DOHH2 (cell line): ENCODE measurements around the gene TTC9B.
A peak's percentile ranks its signal among the peaks of the same experiment; 100 is the strongest.

ENCODE experiments used
- H3F3A ChIP-seq: fragments of 200-600 bp; sonication (generic), shearing (Covaris generic); 2 replicates; pipeline ENCODE4 v1.6.0; 2016; ENCODE audit warnings: antibody characterized with exemption, mild to moderate bottlenecking; ENCODE audit not compliant: control insufficient read depth, insufficient read depth
- H3K27ac ChIP-seq: fragments of 200-600 bp; sonication (generic); 2 replicates; pipeline ENCODE4 v1.5.1; 2014; ENCODE audit warnings: low read depth, mild to moderate bottlenecking, low read length, moderate library complexity
- H3K27me3 ChIP-seq: fragments of 200-600 bp; sonication (generic); 2 replicates; pipeline ENCODE4 v1.6.1; 2014; ENCODE audit warnings: mild to moderate bottlenecking, low read length, mixed read lengths; ENCODE audit not compliant: control insufficient read depth
- H3K36me3 ChIP-seq: fragments of 200-600 bp; sonication (generic); 2 replicates; pipeline ENCODE4 v1.6.1; 2014; ENCODE audit warnings: mild to moderate bottlenecking, low read length, moderate library complexity, mixed read lengths; ENCODE audit not compliant: control insufficient read depth
- H3K4me1 ChIP-seq: fragments of 200-600 bp; sonication (generic); 2 replicates; pipeline ENCODE4 v1.6.1; 2014; ENCODE audit warnings: mild to moderate bottlenecking, low read length, mixed read lengths; ENCODE audit not compliant: control insufficient read depth
- H3K4me2 ChIP-seq: fragments of 200-600 bp; sonication (generic); 2 replicates; pipeline ENCODE4 v1.6.0; 2014; ENCODE audit warnings: mild to moderate bottlenecking, low read length, moderate library complexity
- H3K4me3 ChIP-seq: fragments of 200-600 bp; sonication (generic); 2 replicates; pipeline ENCODE4 v1.5.1; 2014; ENCODE audit warnings: mild to moderate bottlenecking, low read length, mixed read lengths
- H3K79me2 ChIP-seq: fragments of 200-600 bp; sonication (generic); 2 replicates; pipeline ENCODE4 v1.6.1; 2014; ENCODE audit warnings: mild to moderate bottlenecking, low read length, mixed read lengths; ENCODE audit not compliant: control insufficient read depth
- H3K9me2 ChIP-seq: fragments of 200-600 bp; sonication (generic); replicated peaks from 2 replicates; pipeline ENCODE4 v1.6.1; 2014; ENCODE audit warnings: mild to moderate bottlenecking, low read length, mixed read lengths; ENCODE audit not compliant: control insufficient read depth
- H3K9me3 ChIP-seq: fragments of 200-600 bp; sonication (generic); 2 replicates; pipeline ENCODE4 v1.6.1; 2014; ENCODE audit warnings: antibody characterized with exemption, low read length, mixed read lengths; ENCODE audit not compliant: control insufficient read depth, insufficient read depth
- H4K20me1 ChIP-seq: fragments of 200-600 bp; sonication (generic); 2 replicates; pipeline ENCODE4 v1.6.0; 2014; ENCODE audit warnings: low read depth, mild to moderate bottlenecking, antibody characterized with exemption, low read length, moderate library complexity; ENCODE audit not compliant: control insufficient read depth, insufficient read depth
- EZH2phosphoT487 ChIP-seq: fragments of 200-600 bp; sonication (generic); IDR thresholded peaks from 2 replicates; pipeline ENCODE4 v1.6.1; 2017; ENCODE audit warnings: borderline replicate concordance, mild to moderate bottlenecking, antibody characterized with exemption, low read length, moderate library complexity, mixed read lengths
- TF ChIP-seq, protein P1 (sequence below): fragments of 200-600 bp; sonication (generic); IDR thresholded peaks from one replicate; pipeline ENCODE4 v1.5.1; 2014; ENCODE audit warnings: antibody characterized with exemption, mild to moderate bottlenecking, low read depth, low read length; ENCODE audit not compliant: poor library complexity, severe bottlenecking

Gene TTC9B

DNA sequence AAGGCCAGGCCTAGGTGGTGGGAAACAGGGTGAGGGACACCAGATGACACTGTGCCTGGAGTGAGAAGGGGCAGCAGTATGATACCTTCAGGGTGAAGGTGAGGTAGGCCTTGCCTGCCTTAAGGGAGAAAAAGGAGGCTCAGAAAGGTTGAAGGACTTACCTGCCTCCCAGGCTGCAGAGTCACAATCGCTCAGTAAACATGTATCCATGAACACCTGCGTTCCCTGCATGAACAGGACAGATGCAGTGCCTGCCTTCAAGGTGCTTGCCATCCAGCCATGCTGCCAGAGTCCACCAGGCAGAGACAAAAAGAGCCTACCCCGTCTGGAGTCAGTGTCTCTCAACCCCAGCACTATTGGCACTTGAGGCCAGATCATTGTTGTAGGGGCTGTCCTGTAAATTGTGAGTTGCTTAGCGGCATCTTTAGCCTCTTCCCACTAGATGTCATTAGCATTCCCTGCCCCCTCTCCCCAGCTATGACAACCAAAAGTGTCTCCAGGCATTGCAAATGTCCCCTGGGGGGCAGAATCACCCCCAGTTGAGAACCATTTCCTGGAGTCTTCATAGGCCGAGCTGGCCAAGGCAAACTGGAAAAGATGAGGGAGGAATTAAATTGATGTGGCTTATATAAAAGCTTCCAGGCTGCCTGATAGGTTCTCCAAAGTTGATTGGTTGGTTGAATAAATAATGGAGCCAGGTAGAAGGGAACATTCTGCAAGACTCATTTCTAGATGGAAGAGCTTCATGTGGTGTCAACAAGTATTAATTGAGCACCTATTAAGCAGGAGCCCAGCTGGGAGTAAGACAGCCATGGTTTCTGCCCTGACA is 25.2 kb downstream of the TTC9B start:
- Histone ChIP-seq H3K36me3 (no peaks in the 10 kb centered on the region), H3F3A (no peaks in the 10 kb centered on the region), H3K4me1 (peaks cover 16% of the 10 kb centered on the region), H4K20me1 (peaks cover 4% of the 10 kb centered on the region; the same call in 1 of the 2 replicates), H3K4me3 (peak overlapping the region; percentile 81; the same call in 1 of the 2 replicates), H3K9me3 (no peaks in the 10 kb centered on the region), H3K9me2 (no peaks in the 10 kb centered on the region), H3K27ac (no peak overlapping the region), H3K79me2 (no peaks in the 10 kb centered on the region), H3K4me2 (peak overlapping the region; percentile 85), H3K27me3 (peaks cover 3% of the 10 kb centered on the region; the same call in 1 of the 2 replicates)
- TF ChIP-seq EZH2phosphoT487: no peak
- TF ChIP-seq, protein P1, sequence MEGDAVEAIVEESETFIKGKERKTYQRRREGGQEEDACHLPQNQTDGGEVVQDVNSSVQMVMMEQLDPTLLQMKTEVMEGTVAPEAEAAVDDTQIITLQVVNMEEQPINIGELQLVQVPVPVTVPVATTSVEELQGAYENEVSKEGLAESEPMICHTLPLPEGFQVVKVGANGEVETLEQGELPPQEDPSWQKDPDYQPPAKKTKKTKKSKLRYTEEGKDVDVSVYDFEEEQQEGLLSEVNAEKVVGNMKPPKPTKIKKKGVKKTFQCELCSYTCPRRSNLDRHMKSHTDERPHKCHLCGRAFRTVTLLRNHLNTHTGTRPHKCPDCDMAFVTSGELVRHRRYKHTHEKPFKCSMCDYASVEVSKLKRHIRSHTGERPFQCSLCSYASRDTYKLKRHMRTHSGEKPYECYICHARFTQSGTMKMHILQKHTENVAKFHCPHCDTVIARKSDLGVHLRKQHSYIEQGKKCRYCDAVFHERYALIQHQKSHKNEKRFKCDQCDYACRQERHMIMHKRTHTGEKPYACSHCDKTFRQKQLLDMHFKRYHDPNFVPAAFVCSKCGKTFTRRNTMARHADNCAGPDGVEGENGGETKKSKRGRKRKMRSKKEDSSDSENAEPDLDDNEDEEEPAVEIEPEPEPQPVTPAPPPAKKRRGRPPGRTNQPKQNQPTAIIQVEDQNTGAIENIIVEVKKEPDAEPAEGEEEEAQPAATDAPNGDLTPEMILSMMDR: no peak

DNA sequence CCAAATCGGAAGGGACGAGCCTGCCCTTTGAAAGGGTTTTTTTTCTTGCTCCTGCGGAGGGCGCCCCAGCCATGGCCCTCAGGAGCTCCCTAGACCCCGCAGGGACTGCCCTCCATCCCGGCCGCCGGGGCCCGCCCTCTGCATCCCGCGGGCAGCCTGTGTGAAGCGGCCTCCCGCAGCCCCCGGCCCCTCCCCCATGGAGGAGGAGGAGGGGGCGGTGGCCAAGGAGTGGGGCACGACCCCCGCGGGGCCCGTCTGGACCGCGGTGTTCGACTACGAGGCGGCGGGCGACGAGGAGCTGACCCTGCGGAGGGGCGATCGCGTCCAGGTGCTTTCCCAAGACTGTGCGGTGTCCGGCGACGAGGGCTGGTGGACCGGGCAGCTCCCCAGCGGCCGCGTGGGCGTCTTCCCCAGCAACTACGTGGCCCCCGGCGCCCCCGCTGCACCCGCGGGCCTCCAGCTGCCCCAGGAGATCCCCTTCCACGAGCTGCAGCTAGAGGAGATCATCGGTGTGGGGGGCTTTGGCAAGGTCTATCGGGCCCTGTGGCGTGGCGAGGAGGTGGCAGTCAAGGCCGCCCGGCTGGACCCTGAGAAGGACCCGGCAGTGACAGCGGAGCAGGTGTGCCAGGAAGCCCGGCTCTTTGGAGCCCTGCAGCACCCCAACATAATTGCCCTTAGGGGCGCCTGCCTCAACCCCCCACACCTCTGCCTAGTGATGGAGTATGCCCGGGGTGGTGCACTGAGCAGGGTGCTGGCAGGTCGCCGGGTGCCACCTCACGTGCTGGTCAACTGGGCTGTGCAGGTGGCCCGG is 26.1 kb downstream of the TTC9B start:
- Histone ChIP-seq H3F3A (no peaks in the 10 kb centered on the region), H3K4me1 (peaks cover 16% of the 10 kb centered on the region), H3K4me2 (peak overlapping the region; percentile 85), H3K9me2 (no peaks in the 10 kb centered on the region), H3K9me3 (no peaks in the 10 kb centered on the region), H3K79me2 (no peaks in the 10 kb centered on the region), H3K4me3 (peak overlapping the region; percentile 81), H3K27me3 (peaks cover 3% of the 10 kb centered on the region; the same call in 1 of the 2 replicates), H3K36me3 (no peaks in the 10 kb centered on the region), H3K27ac (no peak overlapping the region), H4K20me1 (peaks cover 4% of the 10 kb centered on the region; the same call in 1 of the 2 replicates)
- TF ChIP-seq EZH2phosphoT487: no peak
- TF ChIP-seq, protein P1: peak; percentile 26

DNA sequence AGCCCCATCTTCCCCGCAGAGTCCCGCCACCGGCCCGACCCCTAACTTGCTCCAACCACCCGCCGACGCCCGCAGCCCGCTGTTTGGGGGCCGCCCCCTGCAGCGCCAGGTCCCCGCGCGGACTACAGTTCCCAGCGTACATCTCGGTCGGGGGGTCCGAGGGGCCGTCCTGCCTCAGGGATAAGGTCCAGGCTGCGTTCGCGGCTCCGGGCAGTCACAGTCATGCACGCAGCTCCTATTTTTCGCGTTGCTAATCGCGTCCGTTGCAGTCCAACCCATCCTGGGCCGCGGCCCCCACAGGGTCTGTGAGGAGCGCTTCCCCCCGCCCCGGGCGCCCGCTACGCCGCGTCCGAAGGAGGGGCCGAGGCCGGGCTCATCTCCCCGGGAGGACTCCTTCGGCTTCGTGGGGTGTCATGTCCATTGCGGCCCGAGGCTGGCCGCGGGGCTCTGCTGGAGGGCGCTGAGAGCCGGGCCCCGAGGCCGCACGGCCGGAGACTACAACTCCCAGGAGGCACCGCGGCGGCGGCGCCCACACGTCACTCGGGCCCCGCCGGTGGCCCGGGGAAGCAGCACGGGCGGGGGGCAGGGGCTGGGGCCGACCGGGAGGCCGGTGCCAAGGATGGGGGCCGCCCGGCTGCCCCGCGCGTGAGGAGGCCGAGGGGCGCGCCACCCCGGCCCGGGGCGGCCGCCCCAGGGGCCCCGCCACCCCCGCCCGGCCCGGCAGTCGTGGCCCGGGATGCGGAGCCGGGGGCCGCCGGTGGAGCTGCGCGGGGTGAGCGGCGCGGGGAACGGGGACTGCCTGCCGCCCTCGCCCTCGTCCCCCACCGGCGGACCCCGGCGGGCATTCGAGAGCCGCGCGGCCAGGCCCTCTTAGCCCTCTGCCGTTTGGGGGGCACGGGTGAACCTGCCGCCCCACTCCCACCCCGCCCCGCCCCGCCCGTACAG is 27.0 kb downstream of the TTC9B start, which contains the start of gene MAP3K10:
Gene MAP3K10 (plus strand): TSS at position 536 of the 945 bp plus-strand sequence. CDS start 606 bp downstream, outside the sequence.
- Histone ChIP-seq H3K36me3 (no peaks in the 10 kb centered on the region), H3F3A (no peaks in the 10 kb centered on the region), H4K20me1 (peaks cover 4% of the 10 kb centered on the region; the same call in 1 of the 2 replicates), H3K9me2 (no peaks in the 10 kb centered on the region), H3K79me2 (no peaks in the 10 kb centered on the region), H3K9me3 (no peaks in the 10 kb centered on the region), H3K4me1 (peaks cover 16% of the 10 kb centered on the region), H3K27me3 (peaks cover 3% of the 10 kb centered on the region; the same call in 1 of the 2 replicates), H3K27ac (0 out of 2 replicates have a peak within 1 kb of the TSS, but pooled peaks have one; percentile 32), H3K4me3 (peak within 1 kb of the TSS; percentile 87), H3K4me2 (peak within 1 kb of the TSS; percentile 85)
- TF ChIP-seq, protein P1: no peak
- no peak for TF ChIP-seq EZH2phosphoT487
